Measurements from ENCODE around the gene SEC22A. TPM values are rescaled to one million over a fixed set of nuclear protein-coding genes. Genes with fewer than 3 reads are reported as not detected.

The SEC22A gene
- total and polyA plus RNA-seq, 4 donors: 6.9 to 47.7 (median 11.9) TPM

DNA sequence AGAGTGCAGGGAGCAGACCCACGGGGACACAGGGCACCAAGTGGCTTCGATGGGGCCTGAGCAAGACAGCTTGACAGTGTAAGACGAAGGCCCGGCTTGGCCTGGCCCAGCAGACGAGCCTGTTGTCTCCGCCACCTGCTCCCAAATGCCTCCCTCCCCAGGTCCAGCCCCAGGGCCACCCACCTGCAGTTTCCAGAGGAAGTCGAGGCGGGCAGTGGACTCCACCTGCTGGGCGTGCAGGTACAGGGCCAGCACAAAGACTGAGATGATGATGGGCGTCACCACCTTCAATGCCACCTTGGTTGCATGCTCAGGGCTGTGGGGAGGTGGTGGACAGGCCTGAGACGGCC is 94.1 kb downstream of the SEC22A start:
- Histone ChIP-seq H3K9ac (ENCODE audit: insufficient read depth in 1 of 2, low read length in 2 of 2) (no peak overlapping the region), H3K4me1 (ENCODE audit: control insufficient read depth in 5 of 5, insufficient read depth in 5 of 5, low read length in 5 of 5) (no peaks in the 10 kb centered on the region), H3K9me3 (ENCODE audit: control insufficient read depth in 4 of 4, insufficient read depth in 3 of 4, low read length in 3 of 4) (no peaks in the 10 kb centered on the region), H3K27me3 (ENCODE audit: control insufficient read depth in 3 of 3, insufficient read depth in 3 of 3, low read length in 2 of 3) (no peaks in the 10 kb centered on the region), H3K36me3 (ENCODE audit: control insufficient read depth in 4 of 4, insufficient read depth in 4 of 4, low read length in 4 of 4) (peaks cover 0 to 11% (median 4%) of the 10 kb centered on the region in 4 donors), H3K27ac (ENCODE audit: low read depth in 1 of 2, low read length in 1 of 2) (no peak overlapping the region), H3K4me3 (no peak overlapping the region)
- 64 to 82% methylated on average over 10 to 11 of the region's 11 CpGs for WGBS, 2 donors
- TF ChIP-seq CTCF (IDR thresholded peaks at IDR 0.05; ENCODE audit: control extremely low read depth, extremely low read depth): no peak
- DNase-seq: no peak
- ATAC-seq (ENCODE audit: insufficient read depth, low FRiP score): no peak

DNA sequence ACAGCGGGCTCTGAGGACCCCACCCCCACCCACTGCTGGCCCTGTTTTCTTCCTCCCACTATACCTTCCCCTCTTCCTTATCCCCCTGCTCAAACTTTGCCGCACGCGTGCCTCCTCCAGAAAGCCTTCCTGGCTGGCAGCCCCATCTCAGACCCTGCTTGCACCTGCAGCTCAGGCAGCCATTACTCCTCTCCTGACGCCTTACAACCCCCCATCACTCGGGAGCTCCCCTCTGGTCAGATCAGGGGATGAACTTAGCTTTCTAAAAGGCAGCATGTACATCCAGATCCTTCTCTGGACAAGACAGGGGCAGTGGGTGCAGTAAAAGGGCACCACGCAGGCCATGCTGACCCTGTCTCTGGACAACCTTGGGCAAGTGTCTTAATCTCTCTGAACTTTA is 94.5 kb downstream of the SEC22A start:
- ATAC-seq (ENCODE audit: insufficient read depth, low FRiP score): no peak
- peaks cover 0 to 11% (median 4%) of the 10 kb centered on the region in 4 donors for H3K36me3 ChIP-seq (ENCODE audit: control insufficient read depth in 4 of 4, insufficient read depth in 4 of 4, low read length in 4 of 4)
- no peak for DNase-seq

GRCh38 chr3:123296836-123297626 is 95.3 kb downstream of the SEC22A start:
- Histone ChIP-seq H3K27ac (ENCODE audit: low read depth in 1 of 2, low read length in 1 of 2) (no peak overlapping the region), H3K36me3 (ENCODE audit: control insufficient read depth in 4 of 4, insufficient read depth in 4 of 4, low read length in 4 of 4) (peaks cover 0 to 11% (median 4%) of the 10 kb centered on the region in 4 donors), H3K4me3 (no peak overlapping the region), H3K9me3 (ENCODE audit: control insufficient read depth in 4 of 4, insufficient read depth in 3 of 4, low read length in 3 of 4) (no peaks in the 10 kb centered on the region), H3K27me3 (ENCODE audit: control insufficient read depth in 3 of 3, insufficient read depth in 3 of 3, low read length in 2 of 3) (no peaks in the 10 kb centered on the region), H3K9ac (ENCODE audit: insufficient read depth in 1 of 2, low read length in 2 of 2) (no peak overlapping the region), H3K4me1 (ENCODE audit: control insufficient read depth in 5 of 5, insufficient read depth in 5 of 5, low read length in 5 of 5) (no peaks in the 10 kb centered on the region)
- no peak for ATAC-seq (ENCODE audit: insufficient read depth, low FRiP score)
- no peak for TF ChIP-seq CTCF (IDR thresholded peaks at IDR 0.05; ENCODE audit: control extremely low read depth, extremely low read depth)
- WGBS, 2 donors: 85 to 88% methylated on average over 13 of the region's 13 CpGs
- no peak for DNase-seq

More for the DNA sequence above, 94.5 kb downstream of the SEC22A start:
- no peak overlapping the region for H3K9ac ChIP-seq (ENCODE audit: insufficient read depth in 1 of 2, low read length in 2 of 2)
- H3K4me1 ChIP-seq (ENCODE audit: control insufficient read depth in 5 of 5, insufficient read depth in 5 of 5, low read length in 5 of 5): no peaks in the 10 kb centered on the region
- H3K9me3 ChIP-seq (ENCODE audit: control insufficient read depth in 4 of 4, insufficient read depth in 3 of 4, low read length in 3 of 4): no peaks in the 10 kb centered on the region
- no peak for TF ChIP-seq CTCF (IDR thresholded peaks at IDR 0.05; ENCODE audit: control extremely low read depth, extremely low read depth)
- no peak overlapping the region for H3K27ac ChIP-seq (ENCODE audit: low read depth in 1 of 2, low read length in 1 of 2)
- no peaks in the 10 kb centered on the region for H3K27me3 ChIP-seq (ENCODE audit: control insufficient read depth in 3 of 3, insufficient read depth in 3 of 3, low read length in 2 of 3)
- WGBS, 2 donors: 89 to 92% methylated on average over 7 of the region's 7 CpGs
- no peak overlapping the region for H3K4me3 ChIP-seq

DNA sequence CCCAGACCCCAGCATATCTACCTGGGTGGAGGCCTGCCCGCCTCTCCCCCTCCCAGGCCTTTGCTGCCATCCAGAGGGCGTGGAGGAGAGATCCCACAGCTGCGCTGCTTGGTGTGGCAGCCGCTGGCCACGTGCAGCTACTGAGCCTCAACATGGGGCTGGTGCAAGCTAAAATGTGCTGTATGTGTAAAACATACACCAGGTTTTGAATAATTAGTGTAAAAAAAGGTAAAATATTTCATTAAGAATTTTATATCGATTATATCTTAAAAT is 95.8 kb downstream of the SEC22A start:
- Histone ChIP-seq H3K36me3 (ENCODE audit: control insufficient read depth in 4 of 4, insufficient read depth in 4 of 4, low read length in 4 of 4) (peaks cover 0 to 11% (median 5%) of the 10 kb centered on the region in 4 donors), H3K27ac (ENCODE audit: low read depth in 1 of 2, low read length in 1 of 2) (no peak overlapping the region), H3K9me3 (ENCODE audit: control insufficient read depth in 4 of 4, insufficient read depth in 3 of 4, low read length in 3 of 4) (no peaks in the 10 kb centered on the region), H3K4me1 (ENCODE audit: control insufficient read depth in 5 of 5, insufficient read depth in 5 of 5, low read length in 5 of 5) (no peaks in the 10 kb centered on the region), H3K9ac (ENCODE audit: insufficient read depth in 1 of 2, low read length in 2 of 2) (no peak overlapping the region), H3K27me3 (ENCODE audit: control insufficient read depth in 3 of 3, insufficient read depth in 3 of 3, low read length in 2 of 3) (no peaks in the 10 kb centered on the region), H3K4me3 (no peak overlapping the region)
- no peak for TF ChIP-seq CTCF (IDR thresholded peaks at IDR 0.05; ENCODE audit: control extremely low read depth, extremely low read depth)
- WGBS, 2 donors: 80 to 84% methylated on average over 6 of the region's 6 CpGs
- ATAC-seq (ENCODE audit: insufficient read depth, low FRiP score): no peak
- DNase-seq: no peak

Measured in lung (tissue), 12 donors.